Limb (tissue), 2 donors: ENCODE data around the gene HMGCS1.
A peak's percentile ranks its signal among the peaks of the same experiment; 100 is the strongest.
"Not testable (repeated sequence)": the region's sequence is repeated elsewhere in the genome, so short reads cannot be mapped to it uniquely, and the experiment has no call there.

Experiments
- DNase-seq, 2 donors: peaks; one replicate each; pipeline ENCODE4 v3.0.0-alpha.2; 2016; ENCODE audit errors: extremely low spot score in 2 of 2

The HMGCS1 gene

DNA sequence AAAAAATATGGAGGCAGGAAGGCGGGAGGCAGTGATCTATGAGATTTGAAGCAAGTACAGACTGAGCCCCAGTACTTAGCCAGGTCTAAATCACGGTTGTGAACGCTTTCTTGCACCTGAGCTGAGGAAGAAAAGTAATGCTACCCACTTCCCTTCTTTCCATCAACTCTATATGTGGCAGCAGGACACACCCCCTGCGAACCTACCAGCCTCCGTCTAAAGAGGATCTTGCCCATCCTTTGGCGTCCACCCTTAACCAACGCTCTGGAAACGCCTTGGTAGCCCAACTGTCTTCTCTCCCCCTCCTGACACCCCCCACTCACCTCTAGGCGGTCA, 545 bp downstream of the HMGCS1 start:
- no peak for DNase-seq

DNA sequence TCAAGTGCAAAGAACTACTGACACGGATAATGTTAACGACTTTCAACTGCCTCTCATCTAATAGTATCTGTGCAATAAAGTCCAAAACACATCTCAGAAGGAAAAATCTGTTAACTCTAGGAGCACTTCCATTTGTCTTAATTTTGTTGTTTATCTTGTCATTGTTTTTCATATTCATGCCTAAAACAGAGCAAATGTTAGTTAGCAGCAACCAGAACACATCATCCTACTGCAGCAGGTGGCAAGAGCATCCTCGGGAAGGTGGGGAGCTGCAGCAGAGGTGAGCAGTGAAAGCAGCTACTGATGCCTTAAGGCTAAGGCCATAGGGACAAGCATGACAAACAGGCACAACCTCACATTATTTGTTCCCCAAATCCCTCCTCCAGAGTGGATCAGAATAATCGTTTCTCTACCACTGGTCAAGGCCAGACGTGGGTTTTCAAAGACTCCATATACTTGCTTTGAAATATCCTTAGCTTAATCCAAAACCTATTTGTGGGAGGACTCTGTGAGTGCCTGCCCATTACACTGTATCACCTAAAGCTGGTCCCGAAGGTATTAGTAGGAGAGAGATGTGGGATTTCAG, 1.0 kb downstream of the HMGCS1 start:
- DNase-seq, result no peak

DNA sequence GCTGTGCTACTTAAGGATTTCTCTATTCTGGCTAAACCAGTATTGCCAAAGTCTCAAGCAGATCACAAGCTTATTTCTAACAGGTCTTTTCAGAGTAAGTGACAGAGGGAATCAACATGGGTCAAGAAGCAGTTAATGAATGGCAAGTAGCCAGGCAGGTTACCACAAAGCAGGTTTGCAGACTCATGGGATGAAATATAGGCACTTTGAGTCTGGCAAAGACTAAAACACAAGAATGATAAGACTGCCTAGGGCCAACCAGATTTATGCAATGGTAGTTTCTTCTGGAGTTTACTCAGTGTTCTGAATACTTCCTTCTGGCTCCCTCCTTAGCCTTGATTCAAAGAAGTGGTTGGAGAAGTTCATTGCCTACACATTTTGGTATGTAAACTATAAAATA, 3.6 kb downstream of the HMGCS1 start:
- no peak for DNase-seq

DNA sequence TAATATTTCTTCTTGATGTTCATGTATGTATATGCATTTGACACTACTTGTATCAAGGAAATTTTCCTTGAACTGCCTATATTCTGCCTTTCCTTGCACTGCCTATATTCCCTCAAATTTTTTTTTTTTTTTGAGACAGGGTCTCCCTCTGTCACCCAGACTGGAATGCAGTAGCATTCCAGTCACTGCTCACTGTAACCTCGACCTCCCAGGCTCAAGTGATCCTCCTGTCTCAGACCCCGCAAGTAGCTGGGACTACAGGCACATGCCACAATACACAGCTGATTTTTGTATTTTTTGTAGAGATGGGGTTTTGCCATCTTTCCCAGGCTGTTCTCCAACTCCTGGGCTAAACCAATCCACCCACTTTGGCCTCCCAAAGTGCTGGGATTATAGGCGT, 4.1 kb downstream of the HMGCS1 start:
- DNase-seq, result no peak

DNA sequence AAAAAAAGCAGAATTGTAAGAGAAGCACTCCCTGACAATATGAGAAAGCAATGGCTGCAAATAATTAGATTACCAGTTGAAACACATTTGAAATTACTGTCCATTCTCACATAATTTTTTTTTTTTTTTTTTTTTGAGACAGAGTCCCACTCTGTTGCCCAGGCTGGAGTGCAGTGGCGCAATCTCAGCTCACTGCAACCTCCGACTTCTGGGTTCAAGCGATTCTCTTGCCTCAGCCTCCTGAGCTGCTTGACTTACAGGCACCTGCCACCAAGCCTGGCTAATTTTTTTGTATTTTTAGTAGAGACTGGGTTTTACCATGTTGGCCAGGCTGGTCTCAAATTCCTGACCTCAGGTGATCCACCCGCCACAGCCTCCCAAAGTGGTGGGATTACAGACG, 6.3 kb downstream of the HMGCS1 start:
- not testable (repeated sequence) for DNase-seq

DNA sequence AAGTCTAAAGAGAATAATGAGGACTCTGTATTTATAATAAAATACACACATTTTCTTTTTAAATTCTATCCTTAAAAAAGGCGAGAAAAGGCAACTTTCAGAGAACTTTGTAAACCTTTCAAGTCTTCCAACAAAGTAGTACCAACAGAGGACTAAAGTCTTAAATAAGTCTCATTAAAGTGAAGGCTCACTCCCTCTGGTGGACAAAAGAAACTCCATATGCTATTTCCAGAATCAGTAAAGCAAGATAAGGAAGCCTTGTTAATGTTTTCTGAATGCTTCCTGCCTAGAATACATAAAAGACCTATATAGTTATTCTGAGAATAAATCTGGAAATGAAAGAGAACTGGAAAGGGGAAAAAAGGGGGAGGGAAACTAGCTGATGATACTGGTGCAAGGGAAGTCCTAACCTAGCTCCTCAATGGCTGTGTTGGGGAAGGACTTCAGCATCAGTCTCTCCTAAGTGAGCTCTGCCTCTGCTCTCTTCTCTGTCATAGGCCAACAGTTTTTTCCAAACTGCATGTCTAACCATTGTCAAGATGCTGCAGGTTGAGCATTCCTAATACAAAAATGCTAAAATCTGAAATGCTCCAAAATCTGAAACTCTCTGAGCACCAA, 7.2 kb downstream of the HMGCS1 start:
- peak in 1 of 2 donors; percentile 70 for DNase-seq

DNA sequence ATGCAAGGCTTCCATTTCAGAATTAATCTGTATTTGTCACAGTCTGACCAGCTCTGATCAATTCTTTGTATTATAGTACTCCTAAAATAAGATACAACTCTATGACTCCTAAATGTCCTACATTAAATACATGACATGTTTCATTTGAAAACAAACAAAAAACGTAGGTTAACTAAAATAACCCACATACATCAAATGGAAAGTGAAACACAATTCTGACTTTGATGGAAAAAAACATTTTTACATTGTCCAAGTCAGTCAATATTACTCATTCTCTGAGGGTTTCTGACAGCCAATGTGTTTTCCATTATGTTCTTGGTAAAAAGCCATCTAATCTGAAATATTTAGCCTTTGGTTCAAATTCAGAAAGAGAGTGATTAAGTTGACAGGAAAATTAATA, 8.7 kb downstream of the HMGCS1 start:
- no peak for DNase-seq

DNA sequence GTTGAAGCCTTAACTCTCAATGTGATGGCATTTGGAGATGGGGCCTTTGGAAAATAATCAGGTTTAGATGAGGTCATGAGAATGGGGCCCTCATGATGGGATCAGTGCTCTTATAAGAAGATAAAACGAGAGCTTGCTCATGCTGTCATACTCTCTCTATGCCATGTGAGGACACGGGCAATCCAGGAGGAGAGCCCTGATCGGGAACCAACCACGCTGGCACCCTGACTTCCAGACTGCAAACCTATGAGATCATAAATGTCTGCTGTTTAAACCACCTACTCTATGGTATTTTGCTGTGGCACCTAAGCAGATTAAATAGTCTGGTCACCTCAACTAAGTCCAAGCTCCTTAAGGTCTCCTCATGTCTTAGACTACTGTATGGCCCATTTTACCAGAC, 10.0 kb downstream of the HMGCS1 start:
- no peak for DNase-seq

DNA sequence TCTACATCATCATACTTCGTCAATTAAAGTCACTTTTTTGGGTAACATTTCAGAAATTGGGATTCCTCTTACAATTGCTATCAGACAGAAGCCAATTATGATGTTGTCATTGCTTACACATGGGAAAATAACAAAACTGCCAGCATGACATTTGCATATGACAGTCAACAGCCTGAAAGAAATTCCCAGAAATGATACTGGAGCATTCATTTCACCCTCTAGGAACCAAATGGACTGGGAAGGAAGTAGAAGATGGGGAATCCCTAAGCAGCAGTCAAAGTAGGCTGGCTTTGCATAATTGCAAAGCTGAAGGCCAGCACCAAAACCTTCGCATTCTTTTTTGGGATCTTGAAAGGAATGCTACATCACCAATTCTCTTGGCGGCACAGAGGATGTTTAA, 10.7 kb downstream of the HMGCS1 start:
- DNase-seq, result no peak

DNA sequence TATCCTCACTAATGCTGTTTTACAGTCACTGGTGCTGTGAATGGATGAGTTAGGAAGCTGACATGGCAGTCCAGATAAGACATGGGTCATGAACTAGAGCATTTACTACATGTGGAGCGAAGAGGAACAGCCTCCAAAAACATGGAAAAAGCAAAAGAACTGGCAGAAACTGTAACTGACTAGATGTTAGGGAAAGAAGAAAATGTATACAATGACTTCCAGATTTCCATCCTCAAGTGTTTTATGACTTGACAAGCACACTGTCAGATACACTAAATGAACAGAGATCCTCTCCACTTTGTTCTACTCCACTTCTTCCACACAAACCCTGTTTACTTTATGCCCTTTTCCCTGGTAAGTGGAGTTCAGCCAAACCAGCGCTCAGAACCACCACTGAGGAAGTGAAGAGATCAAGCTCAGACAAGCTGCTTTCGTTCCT, 11.5 kb downstream of the HMGCS1 start:
- no peak for DNase-seq

DNA sequence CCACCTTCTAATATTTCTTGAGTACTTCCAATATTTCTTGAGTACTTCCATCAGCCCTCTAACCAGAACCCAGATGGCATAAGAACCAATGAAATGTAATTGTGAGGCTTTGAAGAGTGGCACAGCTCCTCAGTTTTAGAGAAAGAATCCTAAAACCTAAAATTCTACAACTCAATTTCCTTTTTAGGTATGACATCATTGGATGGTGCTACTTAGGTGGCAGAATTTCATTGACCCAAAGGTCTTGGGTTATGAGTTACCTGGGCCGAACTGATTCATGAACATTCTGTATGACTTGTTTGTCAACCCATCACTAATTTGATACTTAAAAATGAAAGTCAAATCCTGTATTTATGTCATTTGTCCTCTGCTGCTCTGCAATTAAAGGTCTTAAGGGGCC, 13.1 kb downstream of the HMGCS1 start:
- no peak for DNase-seq

DNA sequence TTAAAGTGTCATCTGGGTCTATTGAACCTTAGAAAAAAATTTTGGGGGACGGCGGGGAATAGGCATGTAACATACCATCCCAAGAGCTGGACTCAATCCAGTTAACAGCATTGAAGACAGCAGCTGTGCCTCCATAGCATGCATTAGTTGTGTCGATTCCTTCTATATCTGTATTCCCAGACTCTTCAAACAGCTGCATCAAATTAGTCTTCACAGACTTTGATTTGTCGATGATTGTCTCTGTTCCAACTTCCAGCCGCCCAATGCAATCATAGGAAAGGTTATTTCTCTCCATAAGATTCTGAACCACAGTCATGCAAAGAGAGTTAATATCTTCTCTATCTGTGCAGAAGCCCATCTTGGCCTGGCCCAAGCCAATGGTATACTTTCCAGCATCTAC, 14.8 kb downstream of the HMGCS1 start:
- DNase-seq, result peak in 1 of 2 donors; percentile 41

DNA sequence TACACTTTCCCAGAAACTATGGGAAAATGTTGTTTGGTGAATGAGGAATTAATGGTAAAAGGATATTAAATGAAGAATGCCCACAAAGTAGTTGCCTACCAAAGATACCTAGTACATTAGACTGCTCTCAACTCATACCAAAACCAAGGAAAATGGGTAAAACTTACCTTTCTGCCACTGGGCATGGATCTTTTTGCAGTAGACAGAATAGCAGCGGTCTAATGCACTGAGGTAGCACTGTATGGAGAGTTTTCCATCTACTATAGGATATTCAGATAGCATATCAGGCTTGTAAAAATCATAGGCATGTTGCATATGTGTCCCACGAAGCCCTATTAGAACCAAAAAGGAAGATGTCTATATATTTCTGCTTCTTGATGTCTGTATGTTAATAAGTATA, 16.4 kb downstream of the HMGCS1 start:
- DNase-seq, result no peak

DNA sequence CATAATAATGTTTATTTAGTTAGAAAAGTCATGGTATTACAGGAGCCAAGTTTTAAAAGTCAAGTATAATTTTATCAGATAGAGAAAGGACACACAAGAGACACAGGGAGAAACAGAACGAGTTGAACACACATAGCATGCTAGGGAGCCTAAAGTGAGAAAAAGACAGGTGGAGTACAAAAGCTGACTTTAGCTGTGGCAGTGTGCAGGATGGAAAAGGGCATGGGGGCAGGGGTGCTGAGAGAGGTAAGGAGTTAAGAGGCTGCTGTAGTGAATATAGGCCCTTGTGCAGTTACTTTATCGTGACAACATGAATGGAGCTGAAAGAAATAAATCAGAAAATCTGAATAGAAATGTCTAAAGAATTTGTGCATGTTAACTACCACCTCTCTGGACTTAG, 18.0 kb downstream of the HMGCS1 start:
- DNase-seq, result no peak

DNA sequence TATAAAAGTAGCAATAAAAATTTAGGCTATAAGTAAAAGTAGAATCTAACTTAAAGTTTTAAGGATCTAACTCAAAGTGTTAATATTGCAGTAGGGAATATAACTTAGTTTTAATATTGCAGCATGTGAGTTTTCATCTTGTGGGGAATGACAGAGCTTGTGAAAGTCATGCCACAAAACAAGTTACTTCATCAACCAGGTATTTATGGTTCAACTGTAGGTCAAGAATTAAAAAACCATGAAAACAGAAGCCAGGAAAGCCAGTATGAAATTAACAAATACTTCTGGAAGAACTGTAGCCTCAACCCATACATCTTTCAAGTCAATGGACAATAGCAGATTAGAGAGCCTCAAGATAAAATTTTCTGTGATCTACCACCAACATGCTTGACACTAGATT, 19.0 kb downstream of the HMGCS1 start:
- no peak for DNase-seq

DNA sequence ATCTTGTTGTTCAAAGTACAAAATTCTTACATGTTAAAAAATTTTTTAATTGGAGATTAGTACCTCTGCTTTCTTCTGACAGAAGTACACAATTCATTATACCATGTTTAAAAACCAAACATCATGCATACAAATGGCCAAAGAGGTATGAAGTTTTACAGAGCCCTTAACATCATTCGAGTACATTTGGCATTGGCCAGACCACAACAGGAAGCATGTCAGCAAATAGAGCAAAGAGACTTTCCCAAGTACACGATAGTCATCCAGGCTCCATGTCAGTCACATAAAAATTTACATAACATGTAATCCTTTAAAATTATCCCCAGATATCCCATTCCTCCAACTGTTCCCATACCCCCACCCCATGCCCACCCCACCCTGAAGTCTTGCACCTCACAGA, 22.5 kb downstream of the HMGCS1 start:
- no peak for DNase-seq

DNA sequence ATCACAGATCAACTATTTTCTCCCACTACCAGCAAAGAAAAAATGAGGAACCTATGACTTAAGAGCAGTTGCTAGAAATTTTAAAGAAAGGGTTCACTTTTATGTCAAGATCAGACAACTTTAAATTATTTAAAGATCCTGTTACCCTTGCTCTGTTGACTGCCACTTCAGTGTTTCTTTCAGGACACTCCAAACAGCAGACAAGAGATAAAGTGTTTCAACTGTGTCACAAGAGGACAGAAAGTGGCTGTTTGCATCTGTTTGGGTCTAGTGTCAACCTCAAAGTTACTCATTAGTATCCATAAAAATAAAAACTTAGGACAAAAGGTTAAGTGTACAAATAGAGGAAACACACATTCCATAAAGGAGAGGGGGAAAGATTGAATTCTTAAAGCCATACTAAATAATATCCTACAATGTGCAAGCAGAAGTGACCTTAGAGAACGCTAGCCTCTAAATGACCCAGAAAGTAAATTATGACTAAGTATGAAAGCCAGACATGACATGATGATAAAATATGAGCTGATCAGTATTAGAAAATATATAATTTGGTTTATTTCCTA, 24.9 kb downstream of the HMGCS1 start:
- no peak for DNase-seq

DNA sequence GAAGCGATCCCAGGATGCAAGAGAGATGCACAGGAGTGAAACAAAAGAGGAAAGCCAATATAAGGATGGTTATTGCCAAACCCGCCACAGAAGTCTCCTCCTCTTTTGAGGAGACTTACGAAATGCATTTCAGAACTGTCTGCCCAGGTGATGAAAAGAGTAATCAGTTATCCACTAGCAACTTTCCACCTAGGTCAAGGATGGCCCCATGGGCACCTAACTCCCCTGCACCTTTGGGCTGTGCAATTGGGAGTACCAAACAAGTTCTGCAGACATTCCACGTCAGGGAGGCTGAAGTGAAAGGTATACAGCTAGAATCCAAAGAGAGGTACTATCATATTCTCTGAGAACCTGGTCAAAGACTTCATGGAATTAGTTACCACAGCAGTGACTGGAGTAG, 25.7 kb downstream of the HMGCS1 start:
- no peak for DNase-seq

DNA sequence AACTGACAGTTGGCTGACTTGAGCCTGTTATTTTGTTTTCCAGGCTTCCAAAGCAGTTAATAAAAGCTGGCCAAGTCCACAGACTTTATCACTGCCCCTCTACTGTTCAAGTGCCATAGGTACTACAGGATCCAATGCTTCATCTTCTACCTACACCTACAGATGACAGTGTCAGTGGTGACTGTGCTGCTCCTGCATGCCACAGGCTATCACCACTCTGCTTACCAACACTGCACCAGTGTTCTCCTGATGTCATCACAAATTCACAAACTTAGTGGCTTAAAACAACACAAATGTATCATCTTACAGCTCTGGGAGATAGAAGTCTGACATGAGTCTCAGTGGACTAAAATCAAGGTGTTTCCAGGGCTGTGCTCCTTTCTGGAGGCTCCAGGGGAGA, 26.6 kb downstream of the HMGCS1 start:
- no peak for DNase-seq

DNA sequence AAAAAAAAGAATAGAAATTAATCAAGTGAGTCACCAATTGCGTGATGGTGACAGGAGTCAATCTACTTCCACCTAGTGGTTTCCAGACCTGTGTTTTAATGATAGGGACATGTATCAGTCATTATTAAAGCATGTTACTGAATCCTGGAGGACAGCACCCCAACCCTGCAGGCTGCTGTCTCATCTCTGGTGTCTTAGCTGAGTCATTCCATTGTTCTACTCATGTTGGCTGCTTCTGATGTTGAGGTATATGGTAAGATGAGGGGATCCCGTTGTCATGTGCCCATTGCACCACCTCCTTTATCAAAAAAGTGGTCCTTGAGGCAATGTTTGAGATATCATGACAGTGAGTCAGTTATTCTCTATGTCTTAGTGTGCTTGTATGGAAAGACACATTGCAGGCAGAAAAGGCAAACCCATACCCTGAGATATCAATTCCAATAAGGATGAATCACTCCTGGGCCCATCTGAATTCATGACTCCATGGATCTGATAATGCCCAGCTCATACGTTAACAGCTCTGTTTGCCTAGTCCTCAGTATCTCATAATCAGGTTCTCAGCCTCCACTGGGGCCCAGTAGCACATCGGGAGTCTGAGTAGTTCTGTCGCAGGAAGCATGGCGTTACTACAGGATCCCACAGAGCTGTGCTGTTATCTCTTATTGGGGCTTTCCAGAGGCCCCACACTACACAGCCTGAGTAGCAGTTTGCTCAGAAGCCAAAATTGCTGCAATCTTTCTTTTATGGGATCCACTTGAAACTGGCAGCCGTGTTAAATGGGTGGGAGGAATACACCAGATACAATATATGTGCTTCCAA, 31.2 kb downstream of the HMGCS1 start:
- DNase-seq, result no peak

DNA sequence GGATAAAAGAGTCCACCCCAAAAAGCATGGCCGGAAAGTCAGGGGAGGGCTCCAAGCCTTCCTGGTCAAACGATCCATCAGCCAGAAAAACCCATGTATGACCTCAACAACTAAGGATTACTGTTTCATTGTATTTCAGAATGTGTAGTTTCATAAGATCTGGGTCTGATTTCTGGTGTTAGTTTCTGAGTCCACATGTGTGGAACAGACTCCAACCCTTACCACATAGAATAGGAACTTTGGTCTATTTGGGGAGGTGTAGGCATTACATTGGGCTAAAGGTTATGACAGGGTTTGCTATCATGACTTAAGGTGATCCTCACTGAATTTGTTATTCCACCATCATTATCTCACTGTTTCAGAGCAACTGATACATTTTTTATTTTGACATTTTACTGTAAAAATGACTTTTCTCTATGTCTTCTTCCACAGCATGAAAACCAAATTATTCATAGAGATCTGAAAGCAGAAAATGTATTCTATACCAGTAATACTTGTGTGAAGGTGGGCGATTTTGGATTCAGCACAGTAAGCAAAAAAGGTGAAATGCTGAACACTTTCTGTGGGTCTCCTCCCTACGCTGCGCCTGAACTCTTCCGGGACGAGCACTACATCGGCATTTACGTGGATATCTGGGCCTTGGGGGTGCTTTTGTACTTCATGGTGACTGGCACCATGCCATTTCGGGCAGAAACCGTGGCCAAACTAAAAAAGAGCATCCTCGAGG, 33.5 kb downstream of the HMGCS1 start:
- no peak for DNase-seq

DNA sequence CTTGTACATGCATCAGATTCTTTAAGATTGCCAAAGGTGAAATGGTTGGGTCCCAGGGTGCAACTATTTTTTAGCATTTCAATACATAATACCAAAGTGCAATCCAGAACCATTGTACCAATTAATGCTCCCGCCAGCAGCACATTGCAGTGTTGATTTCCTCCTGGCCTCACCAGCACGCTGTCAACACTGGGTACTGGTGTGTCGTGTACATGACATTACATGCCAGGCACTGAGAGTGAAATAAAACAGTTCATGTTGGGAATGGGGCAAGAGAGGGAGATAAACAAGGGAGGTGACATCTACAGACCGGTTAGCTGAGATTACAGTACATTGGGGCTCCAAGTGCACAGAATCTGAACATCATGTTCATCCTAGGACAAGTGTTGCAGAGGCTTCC, 37.8 kb downstream of the HMGCS1 start:
- no peak for DNase-seq
